OCI-LY1 (cell line): ENCODE measurements around the gene DHRS7.

Experiments
- H2AFZ ChIP-seq: fragments of 200-600 bp; sonication (generic), shearing (Covaris generic); 2 replicates; pipeline ENCODE4 v1.6.0; 2014; ENCODE audit warnings: antibody characterized with exemption, mild to moderate bottlenecking, low read length
- H3F3A ChIP-seq: fragments of 200-600 bp; sonication (generic), shearing (Covaris generic); 2 replicates; pipeline ENCODE4 v1.6.0; 2014; ENCODE audit warnings: mild to moderate bottlenecking, antibody characterized with exemption, low read length, moderate library complexity; ENCODE audit not compliant: insufficient read depth
- H3K27ac ChIP-seq: fragments of 200-600 bp; sonication (generic); 2 replicates; pipeline ENCODE4 v1.5.1; 2014; ENCODE audit warnings: low read length, mixed run types, mild to moderate bottlenecking, low read depth; ENCODE audit not compliant: poor library complexity, severe bottlenecking
- H3K27me3 ChIP-seq: fragments of 200-600 bp; sonication (generic); 2 replicates; pipeline ENCODE4 v1.6.0; 2014; ENCODE audit warnings: antibody characterized with exemption, mild to moderate bottlenecking, low read length, moderate library complexity; ENCODE audit not compliant: insufficient read depth
- H3K36me3 ChIP-seq: fragments of 200-600 bp; sonication (generic); 2 replicates; pipeline ENCODE4 v1.6.1; 2014; ENCODE audit warnings: mild to moderate bottlenecking, antibody characterized with exemption, low read length, moderate library complexity, mixed read lengths; ENCODE audit not compliant: insufficient read depth
- H3K4me1 ChIP-seq: fragments of 200-600 bp; sonication (generic); 2 replicates; pipeline ENCODE4 v1.5.1; 2014; ENCODE audit warnings: mild to moderate bottlenecking, low read length, moderate library complexity; ENCODE audit not compliant: insufficient read depth, severe bottlenecking
- H3K4me2 ChIP-seq: fragments of 200-600 bp; sonication (generic), shearing (Covaris generic); 2 replicates; pipeline ENCODE4 v1.6.1; 2014; ENCODE audit warnings: low read length
- H3K4me3 ChIP-seq: fragments of 200-600 bp; sonication (generic); 2 replicates; pipeline ENCODE4 v1.5.1; 2014; ENCODE audit warnings: low read length, low read depth, mild to moderate bottlenecking, mixed read lengths; ENCODE audit not compliant: poor library complexity, severe bottlenecking
- H3K79me2 ChIP-seq: fragments of 200-600 bp; shearing (Covaris generic); 2 replicates; pipeline ENCODE4 v1.6.1; 2016; ENCODE audit warnings: mixed run types, low read length, mixed read lengths; ENCODE audit not compliant: insufficient read depth
- H3K9ac ChIP-seq: fragments of 200-600 bp; sonication (generic), shearing (Covaris generic); 2 replicates; pipeline ENCODE4 v1.6.1; 2014; ENCODE audit warnings: mild to moderate bottlenecking, low read length, mixed read lengths
- H3K9me2 ChIP-seq: fragments of 200-600 bp; sonication (generic), shearing (Covaris generic); 2 replicates; pipeline ENCODE4 v1.6.1; 2014; ENCODE audit warnings: low read depth, mild to moderate bottlenecking, low read length, mixed read lengths
- H3K9me3 ChIP-seq: fragments of 200-600 bp; shearing (Covaris generic); 2 replicates; pipeline ENCODE4 v1.6.1; 2014; ENCODE audit warnings: low read length, mixed read lengths
- H4K20me1 ChIP-seq: fragments of 200-600 bp; sonication (generic), shearing (Covaris generic); 2 replicates; pipeline ENCODE4 v1.6.0; 2016; ENCODE audit warnings: mild to moderate bottlenecking, low read length; ENCODE audit not compliant: insufficient read depth
- EZH2 ChIP-seq: fragments of 200-600 bp; sonication (generic), shearing (Covaris generic); IDR thresholded peaks from 2 replicates; pipeline ENCODE4 v1.8.0; 2017; ENCODE audit warnings: borderline replicate concordance, mixed run types, mild to moderate bottlenecking, antibody characterized with exemption, low read length, moderate library complexity, mixed read lengths
- TF ChIP-seq, protein P1 (sequence below): fragments of 200-600 bp; sonication (generic), shearing (Covaris generic); IDR thresholded peaks from 2 replicates; pipeline ENCODE4 v1.5.1; 2017; ENCODE audit warnings: mild to moderate bottlenecking, antibody characterized with exemption, low read length, moderate library complexity, mixed read lengths

The DHRS7 gene

DNA sequence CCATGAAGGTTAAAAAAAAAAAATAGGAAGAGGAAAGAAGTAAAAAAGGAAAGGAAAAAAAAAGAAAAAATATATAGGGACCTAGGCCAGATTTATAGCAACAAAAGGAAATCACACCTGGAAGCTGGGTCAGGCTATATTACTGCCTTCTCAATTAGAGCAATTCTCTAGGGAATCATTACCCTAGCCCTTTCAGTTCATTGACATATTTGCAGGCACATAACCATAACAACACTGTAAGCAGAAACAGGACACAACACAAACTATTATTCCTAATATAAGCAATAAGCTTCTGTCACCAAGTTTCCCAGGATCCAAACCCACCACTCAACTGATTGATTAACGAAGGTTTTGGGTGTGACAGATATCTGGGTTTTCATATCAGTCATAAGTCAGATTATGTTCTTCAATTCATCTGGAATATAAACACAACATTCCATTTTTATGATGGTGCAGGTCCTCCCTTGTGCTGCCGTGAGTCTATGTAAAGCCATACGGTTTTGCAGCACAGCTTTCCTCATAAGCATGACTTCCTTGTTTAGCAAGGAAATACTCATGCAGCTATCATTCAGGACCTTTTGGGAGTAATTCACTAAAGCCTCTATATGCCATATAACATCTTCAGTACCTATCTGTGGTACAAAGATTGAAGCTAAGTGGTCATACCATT, 69.3 kb downstream of the DHRS7 start:
- no peak overlapping the region for H3K27ac ChIP-seq
- H3K9me2 ChIP-seq: no peaks in the 10 kb centered on the region

DNA sequence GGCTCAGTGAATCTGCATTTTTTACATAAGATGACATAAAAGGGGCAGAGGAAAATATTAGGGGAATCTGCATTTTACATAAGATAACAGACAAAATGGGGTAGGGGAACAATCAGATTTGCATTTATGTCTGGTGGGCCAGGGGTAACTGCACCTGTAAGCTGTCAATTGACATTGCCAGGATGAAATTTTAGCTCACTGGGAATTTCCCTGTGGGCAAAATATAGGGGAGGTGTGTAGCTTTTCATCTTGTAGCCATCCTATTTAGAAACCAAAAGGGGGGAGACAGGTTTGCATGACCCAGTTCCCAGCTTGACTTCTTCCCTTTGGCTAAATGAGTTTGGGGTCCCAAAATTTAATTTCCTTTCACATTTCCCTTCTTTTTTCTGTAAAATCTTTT, 70.0 kb downstream of the DHRS7 start:
- H3K36me3 ChIP-seq: peaks cover 23% of the 10 kb centered on the region
- H3K27ac ChIP-seq: no peak overlapping the region
- H3K9me2 ChIP-seq: no peaks in the 10 kb centered on the region
- no peak overlapping the region for H3K9ac ChIP-seq
- H4K20me1 ChIP-seq: no peaks in the 10 kb centered on the region
- H3K4me2 ChIP-seq: 0 out of 2 replicates have a peak overlapping the region, but pooled peaks have one; percentile 5
- peaks cover 38% of the 10 kb centered on the region for H3K4me1 ChIP-seq
- TF ChIP-seq, protein P1, sequence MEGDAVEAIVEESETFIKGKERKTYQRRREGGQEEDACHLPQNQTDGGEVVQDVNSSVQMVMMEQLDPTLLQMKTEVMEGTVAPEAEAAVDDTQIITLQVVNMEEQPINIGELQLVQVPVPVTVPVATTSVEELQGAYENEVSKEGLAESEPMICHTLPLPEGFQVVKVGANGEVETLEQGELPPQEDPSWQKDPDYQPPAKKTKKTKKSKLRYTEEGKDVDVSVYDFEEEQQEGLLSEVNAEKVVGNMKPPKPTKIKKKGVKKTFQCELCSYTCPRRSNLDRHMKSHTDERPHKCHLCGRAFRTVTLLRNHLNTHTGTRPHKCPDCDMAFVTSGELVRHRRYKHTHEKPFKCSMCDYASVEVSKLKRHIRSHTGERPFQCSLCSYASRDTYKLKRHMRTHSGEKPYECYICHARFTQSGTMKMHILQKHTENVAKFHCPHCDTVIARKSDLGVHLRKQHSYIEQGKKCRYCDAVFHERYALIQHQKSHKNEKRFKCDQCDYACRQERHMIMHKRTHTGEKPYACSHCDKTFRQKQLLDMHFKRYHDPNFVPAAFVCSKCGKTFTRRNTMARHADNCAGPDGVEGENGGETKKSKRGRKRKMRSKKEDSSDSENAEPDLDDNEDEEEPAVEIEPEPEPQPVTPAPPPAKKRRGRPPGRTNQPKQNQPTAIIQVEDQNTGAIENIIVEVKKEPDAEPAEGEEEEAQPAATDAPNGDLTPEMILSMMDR: no peak
- TF ChIP-seq EZH2: no peak
- no peak overlapping the region for H2AFZ ChIP-seq
- no peak overlapping the region for H3K4me3 ChIP-seq
- no peaks in the 10 kb centered on the region for H3K27me3 ChIP-seq
- peaks cover 61% of the 10 kb centered on the region for H3K79me2 ChIP-seq
- no peaks in the 10 kb centered on the region for H3K9me3 ChIP-seq
- H3F3A ChIP-seq: no peaks in the 10 kb centered on the region

More for the DNA sequence above, 69.3 kb downstream of the DHRS7 start:
- Histone ChIP-seq H3K4me3 (no peak overlapping the region), H3K4me1 (peaks cover 31% of the 10 kb centered on the region), H3F3A (no peaks in the 10 kb centered on the region), H4K20me1 (no peaks in the 10 kb centered on the region), H3K9ac (no peak overlapping the region), H3K36me3 (peaks cover 23% of the 10 kb centered on the region), H2AFZ (no peak overlapping the region), H3K9me3 (no peaks in the 10 kb centered on the region), H3K79me2 (peaks cover 61% of the 10 kb centered on the region), H3K27me3 (no peaks in the 10 kb centered on the region), H3K4me2 (no peak overlapping the region)
- no peak for TF ChIP-seq EZH2
- TF ChIP-seq, protein P1: no peak

- peak overlapping the region; percentile 93 for H3K4me3 ChIP-seq
- H3K9ac ChIP-seq: no peak overlapping the region
- peak overlapping the region; percentile 85; the same call in 1 of the 2 replicates for H3K4me2 ChIP-seq
- peaks cover 46% of the 10 kb centered on the region for H3K4me1 ChIP-seq
- H3K36me3 ChIP-seq: peaks cover 23% of the 10 kb centered on the region
- H3K79me2 ChIP-seq: peaks cover 60% of the 10 kb centered on the region
- TF ChIP-seq, protein P1: no peak
- no peak for TF ChIP-seq EZH2
- no peaks in the 10 kb centered on the region for H3K27me3 ChIP-seq
- no peaks in the 10 kb centered on the region for H4K20me1 ChIP-seq
- H3K9me2 ChIP-seq: no peaks in the 10 kb centered on the region
- H3K9me3 ChIP-seq: no peaks in the 10 kb centered on the region
- no peaks in the 10 kb centered on the region for H3F3A ChIP-seq
- H3K27ac ChIP-seq: no peak overlapping the region
- no peak overlapping the region for H2AFZ ChIP-seq
Observed at GRCh38 chr14:60094306-60094897, 70.8 kb downstream of the DHRS7 start.
